Measurements from ENCODE around the gene HES5.

- no peak for TF ChIP-seq MAX (IDR thresholded peaks at IDR 0.05; ENCODE audit: low read depth)
- no peak for TF ChIP-seq CTCF (IDR thresholded peaks at IDR 0.05)
- TF ChIP-seq MXI1 (IDR thresholded peaks at IDR 0.05; ENCODE audit: low read depth, low read length), result no peak
- no peak for TF ChIP-seq POLR2AphosphoS5 (IDR thresholded peaks at IDR 0.05; ENCODE audit: low read depth, low read length)
- no peak for TF ChIP-seq TAF1 (IDR thresholded peaks at IDR 0.05; ENCODE audit: borderline replicate concordance, low read depth, low read length)
- no peak for TF ChIP-seq RAD21 (IDR thresholded peaks at IDR 0.05; ENCODE audit: low read length)
- no peak for TF ChIP-seq GABPA (IDR thresholded peaks at IDR 0.05; ENCODE audit: low read depth)
Observed at GRCh38 chr1:2528016-2528415, 2.0 kb downstream of the HES5 start.

All from SK-N-SH (cell line).